Vagina (tissue), 2 donors: Measurements from ENCODE around the gene TRPV6. TPM values are rescaled to one million over a fixed set of nuclear protein-coding genes. Genes with fewer than 3 reads are reported as not detected.

Source experiments
- DNase-seq, 2 donors: peaks; one replicate each; pipeline ENCODE4 v3.0.0-alpha.2; 2017; ENCODE audit errors: extremely low spot score in 2 of 2
- H3K27ac ChIP-seq: fragments of 200-600 bp; sonication (generic); one replicate; pipeline ENCODE4 v1.5.1; 2019
- H3K27me3 ChIP-seq: fragments of 200-600 bp; sonication (generic); one replicate; pipeline ENCODE4 v1.5.1; 2019
- H3K36me3 ChIP-seq, 2 donors: fragments of 200-600 bp; sonication (generic); one replicate each; pipeline ENCODE4 v1.5.1; 2017 to 2019
- H3K4me1 ChIP-seq: fragments of 200-600 bp; sonication (generic); one replicate; pipeline ENCODE4 v1.5.1; 2019
- H3K4me3 ChIP-seq, 2 donors: fragments of 200-600 bp; sonication (generic); 1 replicate in 1 of 2; 2 replicates in 1 of 2; pipeline ENCODE4 v1.5.1; 2016 to 2019
- H3K9me3 ChIP-seq: fragments of 200-600 bp; sonication (generic); one replicate; pipeline ENCODE4 v1.5.1; 2019
- POLR2A ChIP-seq, 2 donors: fragments of 450-650 bp; IDR thresholded peaks; one replicate each; pipeline ENCODE4 v1.6.1; 2017; ENCODE audit warnings: antibody characterized with exemption in 2 of 2, mild to moderate bottlenecking in 2 of 2, moderate library complexity in 2 of 2
- POLR2AphosphoS5 ChIP-seq, 2 donors: sonication (generic); formaldehyde crosslinking; IDR thresholded peaks; one replicate each; pipeline ENCODE4 v1.9.0; 2017; ENCODE audit warnings: antibody characterized with exemption in 2 of 2, mild to moderate bottlenecking in 2 of 2, low read depth in 1 of 2; ENCODE audit not compliant: insufficient read depth in 1 of 2
- intact Hi-C: fragments of 100-400 bp; cut with DNase I; formaldehyde crosslinking; loops from one replicate; pipeline ENCODE4 v1.15.1; 2023
- total RNA-seq: library from RNA; depleted of rRNA; stranded (reverse); fragments of >200 nt; gene quantifications from one replicate; pipeline ENCODE4 v1.2.3, GENCODE V29; 2016
- TF ChIP-seq, protein P1 (sequence below), 3 experiments: fragments of 450-650 bp in 2 of 3; fragments of 200-600 bp in 1 of 3; sonication (generic) in 1 of 3; IDR thresholded peaks; one replicate each; pipeline ENCODE4 v1.5.1; 2017 to 2019; ENCODE audit warnings: antibody characterized with exemption in 3 of 3, mild to moderate bottlenecking in 2 of 3, moderate library complexity in 2 of 3

Gene TRPV6
- total RNA-seq, 1 donor from 2014 or later = 7.9 TPM

DNA sequence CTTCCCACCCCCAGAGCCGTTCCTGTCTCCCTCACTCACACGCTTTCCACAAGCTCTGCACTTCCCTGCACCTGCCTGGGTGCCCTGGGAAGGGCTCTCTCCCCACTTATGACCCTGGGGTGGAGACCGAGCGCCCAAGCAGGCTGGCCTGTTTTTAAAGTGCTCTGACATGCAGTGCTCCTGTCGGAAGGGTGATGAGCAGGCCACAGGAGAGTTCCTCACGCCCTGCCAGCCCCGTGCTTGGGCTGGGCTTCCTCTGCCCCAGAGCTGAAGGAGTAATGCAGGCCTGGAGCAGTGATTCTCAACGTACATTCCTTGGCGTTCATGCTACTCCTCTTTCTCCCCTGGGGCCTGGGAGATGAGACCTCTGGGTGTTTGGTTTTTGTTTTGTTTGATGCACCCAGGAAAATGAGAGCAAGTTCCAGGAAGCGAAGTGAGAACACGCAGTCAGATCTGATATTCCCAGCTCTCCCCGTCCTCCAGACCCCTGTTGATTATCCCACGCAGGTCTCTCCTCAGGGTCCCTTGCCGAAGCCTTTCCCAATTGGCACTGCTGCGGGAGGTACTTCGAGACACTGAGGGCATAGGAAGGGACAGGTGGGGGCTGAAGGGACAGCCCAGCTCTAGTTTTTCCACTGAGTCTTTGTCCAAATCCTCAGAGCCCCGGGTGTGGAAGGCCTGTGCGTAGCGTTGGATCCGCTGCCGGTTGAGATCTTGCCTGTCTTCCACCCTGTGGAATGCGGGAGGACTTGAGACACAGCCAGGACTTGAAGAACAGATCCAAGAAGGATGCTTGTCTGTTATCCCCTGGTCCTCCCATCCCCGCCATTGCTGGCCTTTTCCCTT lies 14.1 kb downstream of the TRPV6 start:
- intact Hi-C loops = no loop called here
- no peak overlapping the region for H3K27ac ChIP-seq
- H3K4me1 ChIP-seq = no peaks in the 10 kb centered on the region
- peaks cover 0 to 38% of the 10 kb centered on the region in 2 donors for H3K36me3 ChIP-seq
- H3K4me3 ChIP-seq = no peak overlapping the region
- no peaks in the 10 kb centered on the region for H3K27me3 ChIP-seq
- no peaks in the 10 kb centered on the region for H3K9me3 ChIP-seq
- DNase-seq = peak; percentile 70 to 84
- no peak for TF ChIP-seq POLR2A (IDR thresholded peaks at IDR 0.05)

DNA sequence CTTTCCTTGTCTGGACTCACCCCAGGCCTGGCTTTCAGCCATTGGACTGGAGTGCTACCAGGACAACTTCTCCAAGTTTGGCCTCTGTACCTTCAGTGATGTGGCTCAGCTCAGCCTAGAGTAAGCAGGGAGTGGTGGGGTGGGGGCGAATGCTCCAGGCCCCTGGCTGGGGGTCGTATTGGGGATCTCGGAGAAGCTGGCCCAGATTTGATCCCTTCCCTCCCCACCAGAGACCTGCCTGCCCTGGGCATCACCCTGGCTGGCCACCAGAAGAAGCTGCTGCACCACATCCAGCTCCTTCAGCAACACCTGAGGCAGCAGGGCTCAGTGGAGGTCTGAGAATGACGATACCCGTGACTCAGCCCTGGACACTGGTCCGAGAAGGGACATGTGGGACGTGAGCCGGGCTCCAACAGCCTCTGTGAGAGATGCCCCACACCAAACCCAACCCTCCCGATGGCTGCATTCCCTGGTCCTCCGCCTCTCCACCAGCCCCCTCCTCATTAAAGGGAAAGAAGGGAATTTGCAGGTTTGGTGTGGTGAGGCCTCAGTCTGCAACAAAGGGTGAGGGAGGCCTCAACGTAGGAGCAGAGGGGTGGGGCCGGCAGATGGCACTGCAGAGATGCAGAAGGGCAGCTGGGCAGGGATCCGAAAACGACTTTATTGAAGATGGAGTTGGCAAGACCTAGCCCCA lies 14.8 kb downstream of the TRPV6 start:
- Histone ChIP-seq H3K9me3 (no peaks in the 10 kb centered on the region), H3K4me1 (no peaks in the 10 kb centered on the region), H3K4me3 (no peak overlapping the region), H3K27me3 (no peaks in the 10 kb centered on the region), H3K27ac (no peak overlapping the region), H3K36me3 (peaks cover 0 to 38% of the 10 kb centered on the region in 2 donors)
- intact Hi-C loops = no loop called here
- DNase-seq = peak; percentile 81 to 84
- no peak for TF ChIP-seq POLR2AphosphoS5 (IDR thresholded peaks at IDR 0.05; ENCODE audit: insufficient read depth in 1 of 2, low read depth in 1 of 2)
- TF ChIP-seq, protein P1, sequence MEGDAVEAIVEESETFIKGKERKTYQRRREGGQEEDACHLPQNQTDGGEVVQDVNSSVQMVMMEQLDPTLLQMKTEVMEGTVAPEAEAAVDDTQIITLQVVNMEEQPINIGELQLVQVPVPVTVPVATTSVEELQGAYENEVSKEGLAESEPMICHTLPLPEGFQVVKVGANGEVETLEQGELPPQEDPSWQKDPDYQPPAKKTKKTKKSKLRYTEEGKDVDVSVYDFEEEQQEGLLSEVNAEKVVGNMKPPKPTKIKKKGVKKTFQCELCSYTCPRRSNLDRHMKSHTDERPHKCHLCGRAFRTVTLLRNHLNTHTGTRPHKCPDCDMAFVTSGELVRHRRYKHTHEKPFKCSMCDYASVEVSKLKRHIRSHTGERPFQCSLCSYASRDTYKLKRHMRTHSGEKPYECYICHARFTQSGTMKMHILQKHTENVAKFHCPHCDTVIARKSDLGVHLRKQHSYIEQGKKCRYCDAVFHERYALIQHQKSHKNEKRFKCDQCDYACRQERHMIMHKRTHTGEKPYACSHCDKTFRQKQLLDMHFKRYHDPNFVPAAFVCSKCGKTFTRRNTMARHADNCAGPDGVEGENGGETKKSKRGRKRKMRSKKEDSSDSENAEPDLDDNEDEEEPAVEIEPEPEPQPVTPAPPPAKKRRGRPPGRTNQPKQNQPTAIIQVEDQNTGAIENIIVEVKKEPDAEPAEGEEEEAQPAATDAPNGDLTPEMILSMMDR (IDR thresholded peaks at IDR 0.05) = no peak
- TF ChIP-seq POLR2A (IDR thresholded peaks at IDR 0.05) = no peak

DNA sequence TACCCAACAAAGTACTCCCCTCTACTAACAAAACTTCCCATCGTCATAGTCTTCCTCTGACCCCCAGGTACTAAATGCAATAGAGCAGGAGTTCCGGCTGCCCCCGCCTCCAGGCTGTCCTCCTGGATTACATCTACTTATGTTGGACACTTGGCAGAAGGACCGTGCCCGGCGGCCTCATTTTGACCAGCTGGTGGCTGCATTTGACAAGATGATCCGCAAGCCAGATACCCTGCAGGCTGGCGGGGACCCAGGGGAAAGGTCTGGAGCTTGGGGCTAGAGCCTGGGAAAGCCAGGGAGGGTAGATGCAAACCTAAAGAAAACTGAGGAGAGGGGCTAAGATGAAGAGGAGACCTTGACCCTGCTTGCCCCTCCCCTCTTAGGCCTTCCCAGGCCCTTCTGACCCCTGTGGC lies 15.4 kb downstream of the TRPV6 start:
- TF ChIP-seq, protein P1 (IDR thresholded peaks at IDR 0.05) = no peak
- TF ChIP-seq POLR2A (IDR thresholded peaks at IDR 0.05) = no peak
- Histone ChIP-seq H3K27me3 (no peaks in the 10 kb centered on the region), H3K4me1 (peaks cover 4% of the 10 kb centered on the region), H3K9me3 (no peaks in the 10 kb centered on the region), H3K36me3 (peaks cover 0 to 38% of the 10 kb centered on the region in 2 donors), H3K27ac (no peak overlapping the region), H3K4me3 (no peak overlapping the region)
- peak in 1 of 2 donors; percentile 52 for DNase-seq
- intact Hi-C loops = no loop called here

DNA sequence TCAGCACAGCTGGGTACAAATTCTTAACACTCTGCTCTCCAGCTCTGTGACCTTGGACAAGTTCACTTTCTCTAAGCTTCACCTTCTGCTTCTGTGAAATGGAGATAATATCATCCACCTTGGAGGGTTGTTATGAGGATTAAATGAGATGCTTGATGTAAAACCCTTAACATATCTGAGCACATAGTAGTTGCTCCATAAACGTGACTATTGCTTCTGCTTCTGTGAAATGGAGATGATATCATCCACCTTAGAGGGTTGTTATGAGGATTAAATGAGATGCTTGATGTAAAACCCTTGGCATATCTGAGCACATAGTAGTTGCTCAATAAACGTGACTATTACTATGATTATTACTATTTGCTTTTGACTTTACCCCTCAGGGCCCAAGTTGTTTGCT lies 16.1 kb downstream of the TRPV6 start:
- intact Hi-C loops = no loop called here
- no peak for DNase-seq
- TF ChIP-seq, protein P1 (IDR thresholded peaks at IDR 0.05) = no peak
- TF ChIP-seq POLR2AphosphoS5 (IDR thresholded peaks at IDR 0.05; ENCODE audit: insufficient read depth in 1 of 2, low read depth in 1 of 2) (no peak), POLR2A (IDR thresholded peaks at IDR 0.05) (no peak)
- Histone ChIP-seq H3K4me3 (no peak overlapping the region), H3K27ac (no peak overlapping the region), H3K36me3 (peaks cover 0 to 38% of the 10 kb centered on the region in 2 donors), H3K9me3 (no peaks in the 10 kb centered on the region), H3K27me3 (no peaks in the 10 kb centered on the region), H3K4me1 (peaks cover 8% of the 10 kb centered on the region)

DNA sequence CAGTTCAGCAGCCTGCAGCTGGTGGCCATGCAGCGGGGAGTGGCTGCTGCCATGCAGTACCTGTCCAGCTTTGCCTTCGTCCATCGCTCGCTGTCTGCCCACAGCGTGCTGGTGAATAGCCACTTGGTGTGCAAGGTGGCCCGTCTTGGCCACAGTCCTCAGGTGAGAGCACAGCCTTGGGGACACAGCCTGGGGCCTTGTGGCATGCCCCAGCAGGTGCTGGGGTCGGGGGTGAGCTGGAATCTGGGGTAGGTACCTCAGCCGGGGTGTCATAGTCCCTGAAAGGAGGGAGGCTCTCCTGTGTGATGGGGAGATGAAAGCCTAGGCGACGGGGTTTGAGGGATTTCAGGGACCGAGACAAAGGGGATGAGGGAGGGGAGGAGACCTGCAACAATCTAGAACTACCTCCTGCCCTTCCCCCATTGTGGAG lies 16.5 kb downstream of the TRPV6 start:
- H3K9me3 ChIP-seq = no peaks in the 10 kb centered on the region
- peaks cover 8% of the 10 kb centered on the region for H3K4me1 ChIP-seq
- H3K4me3 ChIP-seq = no peak overlapping the region
- peak; percentile 72 to 83 for DNase-seq
- H3K27ac ChIP-seq = no peak overlapping the region
- peaks cover 0 to 42% of the 10 kb centered on the region in 2 donors for H3K36me3 ChIP-seq
- TF ChIP-seq POLR2AphosphoS5 (IDR thresholded peaks at IDR 0.05; ENCODE audit: insufficient read depth in 1 of 2, low read depth in 1 of 2) = no peak
- no peaks in the 10 kb centered on the region for H3K27me3 ChIP-seq
- intact Hi-C loops = no loop called here
